Spleen (tissue), 11 donors: ENCODE results near the gene FBN1. TPM values are rescaled to one million over a fixed set of nuclear protein-coding genes. Genes with fewer than 3 reads are reported as not detected.
A peak's percentile ranks its signal among the peaks of the same experiment; 100 is the strongest.

Source experiments
- DNase-seq: peaks from one replicate; pipeline ENCODE4 v3.0.0-alpha.2; 2020
- H3K27ac ChIP-seq, 8 donors: fragments of 200-600 bp; sonication (generic) in 7 of 8; 1 replicate in 4 of 8; 2 replicates in 4 of 8; pipeline versions ENCODE4 v1.5.0 to v1.8.0; 2016 to 2021; ENCODE audit warnings: inconsistent platforms in 4 of 8, mild to moderate bottlenecking in 4 of 8, moderate library complexity in 1 of 8
- H3K27me3 ChIP-seq, 7 donors: fragments of 200-600 bp; sonication (generic) in 6 of 7; replicated peaks in 1 of 7; 1 replicate in 4 of 7; 2 replicates in 3 of 7; pipeline versions ENCODE4 v1.5.0 to v1.8.0; 2016 to 2021; ENCODE audit warnings: inconsistent platforms in 3 of 7, mild to moderate bottlenecking in 1 of 7
- H3K36me3 ChIP-seq, 6 donors: fragments of 200-600 bp; sonication (generic) in 5 of 6; 1 replicate in 4 of 6; 2 replicates in 2 of 6; pipeline versions ENCODE4 v1.5.0 to v1.8.0; 2016 to 2021; ENCODE audit warnings: inconsistent platforms in 2 of 6
- H3K4me1 ChIP-seq, 6 donors: fragments of 200-600 bp; sonication (generic) in 5 of 6; 1 replicate in 3 of 6; 2 replicates in 3 of 6; pipeline versions ENCODE4 v1.5.0 to v1.8.0; 2016 to 2021; ENCODE audit warnings: inconsistent platforms in 3 of 6
- H3K4me3 ChIP-seq, 8 donors: fragments of 200-600 bp; sonication (generic) in 7 of 8; 1 replicate in 4 of 8; 2 replicates in 4 of 8; pipeline versions ENCODE4 v1.5.0 to v1.8.0; 2016 to 2021; ENCODE audit warnings: inconsistent platforms in 4 of 8, mild to moderate bottlenecking in 4 of 8, moderate library complexity in 2 of 8
- H3K9me3 ChIP-seq, 8 donors: fragments of 200-600 bp; sonication (generic) in 7 of 8; 1 replicate in 4 of 8; 2 replicates in 4 of 8; pipeline versions ENCODE4 v1.5.0 to v1.8.0; 2016 to 2021; ENCODE audit warnings: inconsistent platforms in 4 of 8
- POLR2A ChIP-seq, 3 donors: fragments of 450-650 bp; IDR thresholded peaks; one replicate each; pipeline ENCODE4 v1.5.1; 2017; ENCODE audit warnings: antibody characterized with exemption in 3 of 3, mild to moderate bottlenecking in 1 of 3
- POLR2AphosphoS5 ChIP-seq, 3 donors: sonication (generic); formaldehyde crosslinking; IDR thresholded peaks; one replicate each; pipeline ENCODE4 v1.5.1; 2017; ENCODE audit warnings: antibody characterized with exemption in 3 of 3
- WGBS, 5 donors: extraction: QIAGEN DNeasy Blood & Tissue Kit in 3 of 5; methylation state at CpG; one replicate each; pipeline versions ENCODE4 v1.1.5 to v1.1.7; 2013 to 2018; 5-methylcytosine and 5-hydroxymethylcytosine counted together
- intact Hi-C: fragments of 100-400 bp; cut with DNase I; formaldehyde crosslinking; loops from one replicate; pipeline ENCODE4 v1.15.0; 2023; ENCODE audit warnings: low total_unique reads
- polyA plus RNA-seq, 3 donors: library from polyadenylated mRNA; stranded (reverse); fragments of 200-250 nt; gene quantifications; one replicate each; pipeline ENCODE4 v1.2.1, GENCODE V29; 2013
- total RNA-seq, 7 donors: library from RNA; depleted of rRNA in 3 of 7; stranded (reverse); fragments of >200 nt in 3 of 7; fragmentation: NEBNext Ultra II Directional in 4 of 7; extraction: Animal tissue kit (Norgen Biotek cat#: 25700) in 4 of 7; gene quantifications; one replicate each; pipeline versions ENCODE4 v1.1.0 to v1.2.1, GENCODE V29; 2016 to 2021
- TF ChIP-seq, protein P1 (sequence below), 11 experiments: fragments of 200-600 bp in 7 of 11; fragments of 450-650 bp in 4 of 11; sonication (generic) in 4 of 11; IDR thresholded peaks in 8 of 11; conservative IDR thresholded peaks in 3 of 11; 1 replicate in 7 of 11; 2 replicates in 4 of 11; pipeline versions ENCODE4 v1.4.0 to v1.8.0; 2016 to 2021; ENCODE audit warnings: antibody characterized with exemption in 11 of 11, inconsistent platforms in 4 of 11, mild to moderate bottlenecking in 1 of 11
- donor health status: healthy with polysubstance abuse.
- donor health status: DM: no; HTN: no; CAD: no; lungs with moderate emphysema.
- donor health status: DM: no; HTN: no; CAD: no.
- donor health status: Bipolar disorder and iron deficiency.
- donor health status: healthy.
- donor health status: DM: no; HTN: no; CAD: no.
- donor health status: DM: yes; HTN: yes; CAD: no.

FBN1 gene
- total and polyA plus RNA-seq, 10 donors = 3.2 to 139 (median 45.4) TPM

DNA sequence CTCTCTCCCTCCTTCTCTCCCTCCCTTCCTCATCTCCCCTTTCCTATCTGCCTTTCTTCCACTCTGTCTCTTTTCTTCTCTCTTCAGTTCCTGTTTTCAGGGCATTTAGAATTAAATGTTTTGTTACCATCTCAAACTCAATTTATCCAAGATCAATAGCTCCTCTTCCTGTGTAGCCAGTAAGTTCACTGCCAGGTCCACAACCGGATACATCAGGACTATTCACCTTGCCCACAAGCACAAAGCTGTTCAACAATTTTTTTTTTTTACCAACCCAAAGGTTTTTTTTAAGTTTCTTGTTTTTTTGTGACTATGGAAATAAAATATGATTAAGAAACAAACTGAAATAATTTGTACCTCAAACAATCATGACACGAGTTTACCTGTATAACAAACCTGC, 26.1 kb downstream of the FBN1 start:
- Histone ChIP-seq H3K36me3 (no peaks in the 10 kb centered on the region), H3K27me3 (no peaks in the 10 kb centered on the region), H3K27ac (no peak overlapping the region), H3K4me1 (peaks cover 0 to 12% (median 0%) of the 10 kb centered on the region in 6 donors), H3K4me3 (no peak overlapping the region), H3K9me3 (no peaks in the 10 kb centered on the region)
- TF ChIP-seq, protein P1, sequence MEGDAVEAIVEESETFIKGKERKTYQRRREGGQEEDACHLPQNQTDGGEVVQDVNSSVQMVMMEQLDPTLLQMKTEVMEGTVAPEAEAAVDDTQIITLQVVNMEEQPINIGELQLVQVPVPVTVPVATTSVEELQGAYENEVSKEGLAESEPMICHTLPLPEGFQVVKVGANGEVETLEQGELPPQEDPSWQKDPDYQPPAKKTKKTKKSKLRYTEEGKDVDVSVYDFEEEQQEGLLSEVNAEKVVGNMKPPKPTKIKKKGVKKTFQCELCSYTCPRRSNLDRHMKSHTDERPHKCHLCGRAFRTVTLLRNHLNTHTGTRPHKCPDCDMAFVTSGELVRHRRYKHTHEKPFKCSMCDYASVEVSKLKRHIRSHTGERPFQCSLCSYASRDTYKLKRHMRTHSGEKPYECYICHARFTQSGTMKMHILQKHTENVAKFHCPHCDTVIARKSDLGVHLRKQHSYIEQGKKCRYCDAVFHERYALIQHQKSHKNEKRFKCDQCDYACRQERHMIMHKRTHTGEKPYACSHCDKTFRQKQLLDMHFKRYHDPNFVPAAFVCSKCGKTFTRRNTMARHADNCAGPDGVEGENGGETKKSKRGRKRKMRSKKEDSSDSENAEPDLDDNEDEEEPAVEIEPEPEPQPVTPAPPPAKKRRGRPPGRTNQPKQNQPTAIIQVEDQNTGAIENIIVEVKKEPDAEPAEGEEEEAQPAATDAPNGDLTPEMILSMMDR (IDR thresholded peaks at IDR 0.05 in 8 of 11, conservative IDR thresholded peaks at IDR 0.05 in 3 of 11) = no peak
- TF ChIP-seq POLR2A (IDR thresholded peaks at IDR 0.05) = no peak
- TF ChIP-seq POLR2AphosphoS5 (IDR thresholded peaks at IDR 0.05) = no peak
- no peak for DNase-seq
- WGBS, 5 donors = 85 to 91% (median 87%) methylated on average over 2 of the region's 2 CpGs
- intact Hi-C loops = no loop called here

DNA sequence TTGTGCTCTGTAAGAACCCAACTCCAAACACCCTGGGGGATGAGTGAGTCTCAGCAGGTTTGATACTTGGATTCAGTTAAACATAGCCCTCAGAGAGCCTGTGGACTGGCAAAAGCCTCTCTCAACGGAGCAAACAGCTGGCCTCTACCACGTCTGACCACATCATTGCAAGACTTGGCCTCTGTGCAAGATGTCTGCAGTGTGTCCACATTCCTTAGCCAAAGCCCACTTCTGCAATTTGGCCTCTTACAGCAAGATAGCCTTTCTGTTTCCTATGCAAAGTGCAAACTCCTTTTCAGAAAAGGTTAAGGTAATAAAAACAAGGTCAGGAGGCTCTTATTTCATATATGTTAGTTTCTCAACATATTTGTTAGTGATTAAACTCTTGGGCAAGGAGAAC, 27.9 kb downstream of the FBN1 start:
- no peaks in the 10 kb centered on the region for H3K9me3 ChIP-seq
- peak overlapping the region in 3 of 8 donors; percentile 36 to 42 (median 41) for H3K27ac ChIP-seq
- H3K27me3 ChIP-seq = no peaks in the 10 kb centered on the region
- peak in 1 of 3 donors; percentile 53 for TF ChIP-seq POLR2AphosphoS5 (IDR thresholded peaks at IDR 0.05)
- TF ChIP-seq, protein P1 (IDR thresholded peaks at IDR 0.05 in 8 of 11, conservative IDR thresholded peaks at IDR 0.05 in 3 of 11) = no peak
- DNase-seq = peak; percentile 71
- H3K4me3 ChIP-seq = no peak overlapping the region
- H3K4me1 ChIP-seq = peaks cover 0 to 12% (median 0%) of the 10 kb centered on the region in 6 donors
- 19 to 57% (median 44%) methylated on average over 2 of the region's 2 CpGs for WGBS, 5 donors
- H3K36me3 ChIP-seq = no peaks in the 10 kb centered on the region
- intact Hi-C loops = no loop called here

DNA sequence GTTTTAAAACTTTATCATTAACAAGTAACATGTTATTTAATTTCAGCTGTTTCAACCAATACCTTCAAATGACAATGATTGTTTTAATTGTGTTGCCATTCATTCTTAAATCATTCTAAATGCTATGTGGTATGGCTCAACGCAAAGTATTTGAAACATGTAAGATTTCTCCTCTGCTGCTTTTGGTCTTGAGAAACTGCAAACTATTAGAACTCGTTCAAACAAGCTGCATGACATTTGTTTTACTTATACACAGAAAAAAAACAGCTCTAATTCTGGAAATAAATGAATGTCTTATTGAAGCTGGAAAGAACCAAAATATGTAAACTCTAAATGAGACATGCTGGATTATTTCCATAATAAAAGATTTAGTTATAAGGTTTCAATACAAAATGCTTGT, 29.3 kb downstream of the FBN1 start:
- H3K4me3 ChIP-seq = no peak overlapping the region
- no peak overlapping the region for H3K27ac ChIP-seq
- H3K36me3 ChIP-seq = peaks cover 0 to 4% (median 0%) of the 10 kb centered on the region in 6 donors
- intact Hi-C loops = no loop called here
- no peak for DNase-seq
- H3K4me1 ChIP-seq = peaks cover 0 to 12% (median 0%) of the 10 kb centered on the region in 6 donors
- WGBS, 5 donors = 63 to 92% (median 78%) methylated on average over 2 of the region's 2 CpGs
- H3K27me3 ChIP-seq = no peaks in the 10 kb centered on the region
- H3K9me3 ChIP-seq = no peaks in the 10 kb centered on the region
- TF ChIP-seq POLR2AphosphoS5 (IDR thresholded peaks at IDR 0.05) (no peak), POLR2A (IDR thresholded peaks at IDR 0.05) (no peak)
- TF ChIP-seq, protein P1 (IDR thresholded peaks at IDR 0.05 in 8 of 11, conservative IDR thresholded peaks at IDR 0.05 in 3 of 11) = no peak

DNA sequence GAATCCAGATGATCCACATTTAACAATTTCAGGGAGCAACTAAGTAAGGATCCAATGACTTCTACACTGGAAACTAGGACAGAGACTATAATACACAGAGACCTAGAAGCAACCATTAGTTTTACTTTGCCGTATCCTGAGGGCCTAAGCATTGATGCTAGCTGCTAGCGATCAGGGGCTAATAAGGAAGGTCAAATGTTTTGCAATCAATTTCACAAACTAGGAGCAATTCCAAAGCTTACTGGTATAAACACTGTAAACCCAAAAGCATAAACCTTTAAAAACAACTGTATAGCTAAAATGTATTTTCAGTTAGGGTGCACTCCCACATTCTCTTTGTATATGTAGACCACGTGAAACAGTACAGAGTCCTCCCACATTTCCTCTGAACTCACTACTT, 31.5 kb downstream of the FBN1 start:
- 63 to 83% (median 69%) methylated on average over 3 of the region's 3 CpGs for WGBS, 5 donors
- no peak overlapping the region for H3K4me3 ChIP-seq
- no peak for DNase-seq
- H3K36me3 ChIP-seq = peaks cover 0 to 21% (median 0%) of the 10 kb centered on the region in 6 donors
- TF ChIP-seq POLR2A (IDR thresholded peaks at IDR 0.05) = no peak
- TF ChIP-seq, protein P1 (IDR thresholded peaks at IDR 0.05 in 8 of 11, conservative IDR thresholded peaks at IDR 0.05 in 3 of 11) = no peak
- no peak for TF ChIP-seq POLR2AphosphoS5 (IDR thresholded peaks at IDR 0.05)
- intact Hi-C loops = no loop called here
- no peak overlapping the region for H3K27ac ChIP-seq
- peaks cover 0 to 12% (median 0%) of the 10 kb centered on the region in 6 donors for H3K4me1 ChIP-seq
- no peaks in the 10 kb centered on the region for H3K9me3 ChIP-seq
- no peaks in the 10 kb centered on the region for H3K27me3 ChIP-seq
